HEK293 (cell line): ENCODE measurements around the gene TMEM164.

ENCODE experiments used
- CTCF ChIA-PET: fragments of 350-600 bp; formaldehyde crosslinking; extraction: SDS; loops from one replicate; lab custom pipeline; 2021; ENCODE audit warnings: antibody characterized with exemption; lab: Yijun Ruan, JAX
- POLR2A ChIA-PET: fragments of 300-600 bp; formaldehyde crosslinking; extraction: SDS; loops from one replicate; lab custom pipeline; 2020; ENCODE audit warnings: antibody characterized with exemption, inconsistent platforms; lab: Yijun Ruan, JAX
- H3K27ac ChIP-seq: fragments of 200-500 bp; sonication (Bioruptor generic); 2 replicates; pipeline ENCODE4 v1.5.1; 2014; ENCODE audit warnings: low read depth, low read length, control low read depth, inconsistent platforms; ENCODE audit errors: extremely low read depth
- H3K36me3 ChIP-seq, 2 experiments: fragments of 200-500 bp in 1 of 2; sonication (Bioruptor generic) in 1 of 2; 1 replicate in 1 of 2; 2 replicates in 1 of 2; pipeline ENCODE4 v1.5.1; 2014 to 2017; ENCODE audit warnings: inconsistent platforms in 2 of 2, low read length in 2 of 2; ENCODE audit not compliant: control insufficient read depth in 2 of 2, insufficient read depth in 1 of 2
- H3K4me1 ChIP-seq: fragments of 200-500 bp; sonication (Bioruptor generic); 2 replicates; pipeline ENCODE4 v1.5.1; 2014; ENCODE audit warnings: mild to moderate bottlenecking, low read length, inconsistent platforms; ENCODE audit not compliant: control insufficient read depth, insufficient read depth
- H3K4me3 ChIP-seq: 2 replicates; pipeline ENCODE4 v1.5.1; 2011; ENCODE audit warnings: low read depth, mild to moderate bottlenecking, control low read depth, low read length, moderate library complexity
- H3K9me3 ChIP-seq: fragments of 200-500 bp; sonication (Bioruptor generic); 2 replicates; pipeline ENCODE4 v1.5.1; 2014; ENCODE audit warnings: low read depth, low read length, inconsistent platforms; ENCODE audit not compliant: control insufficient read depth, insufficient read depth
- BCL11B ChIP-seq: fragments of 450-650 bp; formaldehyde crosslinking; IDR thresholded peaks from 2 replicates; pipeline ENCODE4 v1.5.1; 2016; ENCODE audit warnings: low read depth, missing biosample characterization, missing genetic modification characterization
- KLF7 ChIP-seq: fragments of 450-650 bp; formaldehyde crosslinking; IDR thresholded peaks from 2 replicates; pipeline ENCODE4 v1.5.1; 2016; ENCODE audit warnings: missing biosample characterization, missing genetic modification characterization, borderline replicate concordance
- OVOL3 ChIP-seq: fragments of 450-650 bp; formaldehyde crosslinking; IDR thresholded peaks from 2 replicates; pipeline ENCODE4 v1.5.1; 2016; ENCODE audit warnings: missing biosample characterization, missing genetic modification characterization
- ZBTB17 ChIP-seq: fragments of 450-650 bp; formaldehyde crosslinking; IDR thresholded peaks from 2 replicates; pipeline ENCODE4 v1.5.1; 2016; ENCODE audit warnings: missing biosample characterization, missing genetic modification characterization
- ZFP3 ChIP-seq: fragments of 450-650 bp; formaldehyde crosslinking; IDR thresholded peaks from 2 replicates; pipeline ENCODE4 v1.5.1; 2016; ENCODE audit warnings: low read depth, missing biosample characterization, missing genetic modification characterization
- ZFP69B ChIP-seq: fragments of 450-650 bp; formaldehyde crosslinking; IDR thresholded peaks from 2 replicates; pipeline ENCODE4 v1.5.1; 2016; ENCODE audit warnings: missing biosample characterization, missing genetic modification characterization
- ZNF133 ChIP-seq: fragments of 450-650 bp; formaldehyde crosslinking; IDR thresholded peaks from 2 replicates; pipeline ENCODE4 v1.5.1; 2016; ENCODE audit warnings: missing biosample characterization, missing genetic modification characterization
- ZNF16 ChIP-seq: fragments of 450-650 bp; formaldehyde crosslinking; IDR thresholded peaks from 2 replicates; pipeline ENCODE4 v1.5.1; 2016; ENCODE audit warnings: low read depth, missing biosample characterization, missing genetic modification characterization
- ZNF274 ChIP-seq, 2 experiments: fragments of 200-500 bp in 1 of 2; fragments of 450-650 bp in 1 of 2; sonication (Bioruptor generic) in 1 of 2; formaldehyde crosslinking in 1 of 2; IDR thresholded peaks; 2 replicates each; pipeline versions ENCODE4 v1.5.1 to v1.6.1; 2014 to 2016; ENCODE audit warnings: borderline replicate concordance in 1 of 2, inconsistent platforms in 1 of 2, low read length in 1 of 2, missing biosample characterization in 1 of 2, missing genetic modification characterization in 1 of 2
- ZNF426 ChIP-seq: fragments of 450-650 bp; formaldehyde crosslinking; IDR thresholded peaks from 2 replicates; pipeline ENCODE4 v1.5.1; 2017; ENCODE audit warnings: missing biosample characterization, missing genetic modification characterization, mild to moderate bottlenecking, inconsistent platforms, moderate library complexity
- ZNF510 ChIP-seq: fragments of 450-650 bp; formaldehyde crosslinking; IDR thresholded peaks from 2 replicates; pipeline ENCODE4 v1.5.1; 2018; ENCODE audit warnings: mild to moderate bottlenecking, missing genetic modification characterization, missing biosample characterization; ENCODE audit not compliant: insufficient replicate concordance
- ZNF529 ChIP-seq: fragments of 450-650 bp; formaldehyde crosslinking; IDR thresholded peaks from 2 replicates; pipeline ENCODE4 v1.5.1; 2017; ENCODE audit warnings: missing genetic modification characterization, missing biosample characterization; ENCODE audit not compliant: insufficient replicate concordance
- ZNF558 ChIP-seq: fragments of 450-650 bp; formaldehyde crosslinking; IDR thresholded peaks from 2 replicates; pipeline ENCODE4 v1.5.1; 2016; ENCODE audit warnings: missing biosample characterization, missing genetic modification characterization
- ZNF658 ChIP-seq: fragments of 450-650 bp; formaldehyde crosslinking; IDR thresholded peaks from 2 replicates; pipeline ENCODE4; 2016; ENCODE audit warnings: missing biosample characterization, missing genetic modification characterization
- ZNF677 ChIP-seq: fragments of 450-650 bp; IDR thresholded peaks from 2 replicates; pipeline ENCODE4 v1.5.0; 2018; ENCODE audit warnings: missing biosample characterization, mild to moderate bottlenecking, missing genetic modification characterization, moderate library complexity
- ZNF76 ChIP-seq: fragments of 450-650 bp; formaldehyde crosslinking; IDR thresholded peaks from 2 replicates; pipeline ENCODE4; 2016; ENCODE audit warnings: low read depth, missing biosample characterization, missing genetic modification characterization, borderline replicate concordance
- ZNF777 ChIP-seq: fragments of 450-650 bp; formaldehyde crosslinking; IDR thresholded peaks from 2 replicates; pipeline ENCODE4 v1.5.1; 2017; ENCODE audit warnings: missing biosample characterization, missing genetic modification characterization, borderline replicate concordance
- ZSCAN16 ChIP-seq: fragments of 450-650 bp; formaldehyde crosslinking; IDR thresholded peaks from 2 replicates; pipeline ENCODE4 v1.5.1; 2016; ENCODE audit warnings: missing biosample characterization, missing genetic modification characterization
- TF ChIP-seq, protein P1 (sequence below): fragments of 450-650 bp; formaldehyde crosslinking; IDR thresholded peaks from 2 replicates; pipeline ENCODE4 v1.5.1; 2016; ENCODE audit warnings: missing biosample characterization, missing genetic modification characterization
- TF ChIP-seq, protein P2 (sequence below): fragments of 450-650 bp; formaldehyde crosslinking; IDR thresholded peaks from 2 replicates; pipeline ENCODE4 v1.5.1; 2016; ENCODE audit warnings: missing biosample characterization, missing genetic modification characterization

TMEM164 gene

DNA sequence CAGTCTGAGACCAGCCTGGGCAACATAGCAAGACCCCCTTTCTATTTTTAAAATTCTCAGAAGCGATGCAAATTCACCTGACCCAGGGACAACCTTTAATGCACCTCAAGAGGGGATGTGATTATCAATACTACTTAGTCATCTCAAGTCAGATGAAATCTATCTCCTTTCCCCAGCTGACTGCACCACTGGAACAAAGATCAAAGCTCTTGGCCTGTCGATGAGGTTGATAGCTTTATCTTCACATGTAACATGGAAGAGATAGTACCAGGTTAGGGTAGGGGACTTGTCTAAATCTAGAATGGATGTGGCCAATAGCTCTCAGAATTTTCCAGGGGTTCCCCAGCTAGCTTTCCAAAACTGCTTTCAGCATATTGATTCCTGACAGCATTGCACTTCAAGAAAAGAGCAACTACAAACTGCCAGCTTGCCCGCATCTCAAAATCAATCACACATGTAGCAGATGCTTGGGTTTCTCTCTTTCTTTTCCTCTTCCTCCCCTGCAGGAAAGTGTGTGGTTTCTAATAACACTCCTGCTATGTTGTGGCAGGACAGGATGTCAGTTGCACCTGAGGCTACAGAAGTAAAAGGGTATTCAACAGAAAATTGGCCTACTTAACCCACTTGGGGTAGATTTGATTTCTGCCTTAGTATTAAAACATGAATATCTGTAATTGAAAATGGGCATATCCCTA, 12.2 kb upstream of the TMEM164 start:
- H3K27ac ChIP-seq: no peak overlapping the region
- H3K36me3 ChIP-seq: no peaks in the 10 kb centered on the region
- CTCF ChIA-PET: no interaction called here
- H3K4me1 ChIP-seq: no peaks in the 10 kb centered on the region
- TF ChIP-seq ZNF426: no peak
- no peak for TF ChIP-seq ZNF133
- TF ChIP-seq, protein P1, sequence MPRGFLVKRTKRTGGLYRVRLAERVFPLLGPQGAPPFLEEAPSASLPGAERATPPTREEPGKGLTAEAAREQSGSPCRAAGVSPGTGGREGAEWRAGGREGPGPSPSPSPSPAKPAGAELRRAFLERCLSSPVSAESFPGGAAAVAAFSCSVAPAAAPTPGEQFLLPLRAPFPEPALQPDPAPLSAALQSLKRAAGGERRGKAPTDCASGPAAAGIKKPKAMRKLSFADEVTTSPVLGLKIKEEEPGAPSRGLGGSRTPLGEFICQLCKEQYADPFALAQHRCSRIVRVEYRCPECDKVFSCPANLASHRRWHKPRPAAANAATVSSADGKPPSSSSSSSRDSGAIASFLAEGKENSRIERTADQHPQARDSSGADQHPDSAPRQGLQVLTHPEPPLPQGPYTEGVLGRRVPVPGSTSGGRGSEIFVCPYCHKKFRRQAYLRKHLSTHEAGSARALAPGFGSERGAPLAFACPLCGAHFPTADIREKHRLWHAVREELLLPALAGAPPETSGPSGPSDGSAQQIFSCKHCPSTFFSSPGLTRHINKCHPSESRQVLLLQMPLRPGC (tag by site-specific recombination): no peak
- TF ChIP-seq ZNF558: no peak
- no peak for TF ChIP-seq ZNF510 (tag by site-specific recombination)
- TF ChIP-seq ZNF274 (IDR thresholded peaks at IDR 0.05; ENCODE audit: low read length): no peak
- TF ChIP-seq ZNF274 (tag by site-specific recombination; IDR thresholded peaks at IDR 0.05; ENCODE audit: borderline replicate concordance): no peak
- TF ChIP-seq ZSCAN16 (tag by site-specific recombination): no peak
- TF ChIP-seq OVOL3 (tag by site-specific recombination): no peak
- no peak for TF ChIP-seq ZNF777 (tag by site-specific recombination)
- no peak for TF ChIP-seq ZNF677 (tag by site-specific recombination)
- no peak for TF ChIP-seq KLF7 (tag by site-specific recombination)
- POLR2A ChIA-PET: no interaction called here
- H3K9me3 ChIP-seq: no peaks in the 10 kb centered on the region
- H3K4me3 ChIP-seq: no peak overlapping the region

DNA sequence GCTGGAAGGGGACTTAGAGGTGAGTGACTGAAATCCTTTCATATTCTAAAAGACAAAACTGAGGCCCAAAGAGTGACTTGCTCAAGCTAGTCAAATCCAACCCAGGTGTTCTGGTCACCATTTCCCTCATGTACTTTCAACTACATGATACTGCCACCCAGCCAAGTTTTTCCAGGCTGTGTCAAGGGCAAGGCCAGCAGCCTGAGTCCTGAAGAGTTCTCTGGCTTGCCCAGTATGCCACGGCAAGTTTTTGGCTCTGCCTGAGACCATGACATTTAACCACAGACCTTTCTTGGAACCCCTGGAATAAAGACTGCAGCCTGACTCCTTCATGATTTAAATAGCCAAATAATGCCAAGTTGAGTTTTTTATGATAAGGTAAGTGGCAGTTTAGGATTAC, 10.7 kb upstream of the TMEM164 start:
- Histone ChIP-seq H3K36me3 (no peaks in the 10 kb centered on the region), H3K27ac (no peak overlapping the region), H3K9me3 (no peaks in the 10 kb centered on the region), H3K4me1 (no peaks in the 10 kb centered on the region), H3K4me3 (no peak overlapping the region)
- ChIA-PET POLR2A (no interaction called here), CTCF (interaction anchor here (0.6 to 0.7 kb wide), 2 partner anchors 10 to 16 kb away, joined by 3 to 4 read pairs; no protein-coding TSS in a partner anchor)
- TF ChIP-seq ZFP69B (tag by site-specific recombination) (no peak), ZNF529 (tag by site-specific recombination) (no peak), BCL11B (tag by site-specific recombination) (no peak), ZNF16 (tag by site-specific recombination) (no peak), ZNF658 (tag by site-specific recombination) (no peak), ZNF76 (tag by site-specific recombination) (no peak), ZFP3 (tag by site-specific recombination) (no peak), ZBTB17 (no peak)
- TF ChIP-seq, protein P2, sequence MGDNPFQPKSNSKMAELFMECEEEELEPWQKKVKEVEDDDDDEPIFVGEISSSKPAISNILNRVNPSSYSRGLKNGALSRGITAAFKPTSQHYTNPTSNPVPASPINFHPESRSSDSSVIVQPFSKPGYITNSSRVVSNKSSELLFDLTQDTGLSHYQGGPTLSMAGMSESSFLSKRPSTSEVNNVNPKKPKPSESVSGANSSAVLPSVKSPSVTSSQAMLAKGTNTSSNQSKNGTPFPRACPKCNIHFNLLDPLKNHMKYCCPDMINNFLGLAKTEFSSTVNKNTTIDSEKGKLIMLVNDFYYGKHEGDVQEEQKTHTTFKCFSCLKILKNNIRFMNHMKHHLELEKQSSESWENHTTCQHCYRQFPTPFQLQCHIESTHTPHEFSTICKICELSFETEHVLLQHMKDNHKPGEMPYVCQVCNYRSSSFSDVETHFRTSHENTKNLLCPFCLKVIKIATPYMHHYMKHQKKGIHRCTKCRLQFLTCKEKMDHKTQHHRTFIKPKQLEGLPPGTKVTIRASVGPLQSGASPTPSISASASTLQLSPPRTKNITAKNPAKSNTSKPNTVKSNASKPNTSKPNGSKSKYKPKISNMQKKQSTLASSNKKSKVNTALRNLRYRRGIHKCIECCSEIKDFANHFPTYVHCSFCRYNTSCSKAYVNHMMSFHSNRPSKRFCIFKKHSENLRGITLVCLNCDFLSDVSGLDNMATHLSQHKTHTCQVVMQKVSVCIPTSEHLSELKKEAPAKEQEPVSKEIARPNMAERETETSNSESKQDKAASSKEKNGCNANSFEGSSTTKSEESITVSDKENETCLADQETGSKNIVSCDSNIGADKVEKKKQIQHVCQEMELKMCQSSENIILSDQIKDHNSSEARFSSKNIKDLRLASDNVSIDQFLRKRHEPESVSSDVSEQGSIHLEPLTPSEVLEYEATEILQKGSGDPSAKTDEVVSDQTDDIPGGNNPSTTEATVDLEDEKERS (tag by site-specific recombination): no peak
